ENCODE results near the gene USF1. TPM values are rescaled to one million over a fixed set of nuclear protein-coding genes. Genes with fewer than 3 reads are reported as not detected.
"Not testable (repeated sequence)": the region's sequence is repeated elsewhere in the genome, so short reads cannot be mapped to it uniquely, and the experiment has no call there.

USF1 gene
- total and polyA plus RNA-seq, 2 experiments from 2014 or later = 33.7 to 110 TPM

DNA sequence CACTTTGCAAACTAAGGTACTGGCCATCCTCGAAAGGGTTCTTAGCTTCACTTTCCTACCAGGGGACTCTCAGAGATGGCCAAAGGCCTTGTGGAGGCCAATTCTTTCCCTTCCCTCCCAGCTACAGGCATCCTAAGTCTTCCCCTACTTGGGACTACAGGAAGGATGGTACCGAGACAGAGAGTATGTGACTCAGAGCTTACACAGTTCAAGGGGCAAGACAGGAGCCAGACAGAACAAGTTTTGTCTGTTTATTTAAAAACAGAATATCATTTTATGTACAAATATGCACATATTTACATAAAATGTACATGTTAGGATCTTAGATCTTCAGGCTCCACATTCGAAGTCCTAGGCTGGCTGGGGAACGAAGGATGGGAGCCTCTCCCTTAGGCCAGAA, 25.0 kb upstream of the USF1 start:
- H3K27me3 ChIP-seq = no peaks in the 10 kb centered on the region
- H3K9me3 ChIP-seq (ENCODE audit: low read depth) = no peaks in the 10 kb centered on the region
- TF ChIP-seq, protein P1, sequence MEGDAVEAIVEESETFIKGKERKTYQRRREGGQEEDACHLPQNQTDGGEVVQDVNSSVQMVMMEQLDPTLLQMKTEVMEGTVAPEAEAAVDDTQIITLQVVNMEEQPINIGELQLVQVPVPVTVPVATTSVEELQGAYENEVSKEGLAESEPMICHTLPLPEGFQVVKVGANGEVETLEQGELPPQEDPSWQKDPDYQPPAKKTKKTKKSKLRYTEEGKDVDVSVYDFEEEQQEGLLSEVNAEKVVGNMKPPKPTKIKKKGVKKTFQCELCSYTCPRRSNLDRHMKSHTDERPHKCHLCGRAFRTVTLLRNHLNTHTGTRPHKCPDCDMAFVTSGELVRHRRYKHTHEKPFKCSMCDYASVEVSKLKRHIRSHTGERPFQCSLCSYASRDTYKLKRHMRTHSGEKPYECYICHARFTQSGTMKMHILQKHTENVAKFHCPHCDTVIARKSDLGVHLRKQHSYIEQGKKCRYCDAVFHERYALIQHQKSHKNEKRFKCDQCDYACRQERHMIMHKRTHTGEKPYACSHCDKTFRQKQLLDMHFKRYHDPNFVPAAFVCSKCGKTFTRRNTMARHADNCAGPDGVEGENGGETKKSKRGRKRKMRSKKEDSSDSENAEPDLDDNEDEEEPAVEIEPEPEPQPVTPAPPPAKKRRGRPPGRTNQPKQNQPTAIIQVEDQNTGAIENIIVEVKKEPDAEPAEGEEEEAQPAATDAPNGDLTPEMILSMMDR (IDR thresholded peaks at IDR 0.05; ENCODE audit: low read depth, low read length) = no peak
- H3K36me3 ChIP-seq = no peaks in the 10 kb centered on the region
- DNase-seq (ENCODE audit: low read depth in 1 of 2, low spot score in 1 of 2) = no peak
- no peaks in the 10 kb centered on the region for H3K4me1 ChIP-seq (ENCODE audit: low read depth)
- no peak overlapping the region for H3K27ac ChIP-seq
- H3K4me3 ChIP-seq = no peak overlapping the region

DNA sequence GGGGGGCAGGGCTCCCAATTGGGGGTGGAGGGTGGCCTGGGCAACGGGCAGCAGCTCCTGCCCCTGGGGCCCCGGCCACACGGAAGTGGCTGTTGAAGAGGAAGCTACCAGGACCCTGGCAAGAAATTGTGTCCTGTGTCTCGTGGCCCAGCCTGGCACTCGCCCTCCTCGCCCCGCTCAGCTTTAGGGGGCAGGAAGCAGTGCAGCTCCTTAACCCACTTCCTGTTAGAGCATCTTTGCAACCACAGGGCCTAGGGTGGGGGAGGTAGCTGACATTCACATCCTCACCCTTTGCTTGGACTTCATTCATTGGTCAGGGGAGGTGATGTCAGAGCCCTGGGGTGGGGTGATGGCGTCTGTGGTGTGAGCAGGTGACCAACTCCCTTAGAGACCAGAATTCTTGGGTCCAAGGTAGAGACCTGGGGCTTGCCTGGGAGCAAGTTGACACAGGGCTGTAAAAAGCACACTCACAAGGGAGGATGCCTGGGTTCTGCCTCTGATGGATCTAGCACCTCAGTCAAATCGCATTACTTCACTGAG, 24.0 kb upstream of the USF1 start, which contains the start of gene ARHGAP30:
ARHGAP30 (minus strand) TSS at position 161 of the 540 bp plus-strand sequence. CDS start 267 bp downstream, outside the sequence.
- Histone ChIP-seq H3K27me3 (no peaks in the 10 kb centered on the region), H3K9me3 (ENCODE audit: low read depth) (no peaks in the 10 kb centered on the region), H3K36me3 (no peaks in the 10 kb centered on the region), H3K27ac (no peak within 1 kb of the TSS), H3K4me3 (no peak within 1 kb of the TSS), H3K4me1 (ENCODE audit: low read depth) (no peaks in the 10 kb centered on the region)
- TF ChIP-seq, protein P1 (IDR thresholded peaks at IDR 0.05; ENCODE audit: low read depth, low read length) = no peak
- no peak for DNase-seq (ENCODE audit: low read depth in 1 of 2, low spot score in 1 of 2)

- no peak overlapping the region for H3K4me3 ChIP-seq
- no peak overlapping the region for H3K27ac ChIP-seq
Observed at GRCh38 chr1:161069241-161069640, 23.5 kb upstream of the USF1 start.

GRCh38 chr1:161068306-161069234, 22.8 kb upstream of the USF1 start:
- H3K4me3 ChIP-seq = no peak overlapping the region
- TF ChIP-seq, protein P1 (IDR thresholded peaks at IDR 0.05; ENCODE audit: low read depth, low read length) = no peak
- no peaks in the 10 kb centered on the region for H3K36me3 ChIP-seq
- no peaks in the 10 kb centered on the region for H3K9me3 ChIP-seq (ENCODE audit: low read depth)
- H3K4me1 ChIP-seq (ENCODE audit: low read depth) = no peaks in the 10 kb centered on the region
- DNase-seq (ENCODE audit: low read depth in 1 of 2, low spot score in 1 of 2) = no peak
- no peak overlapping the region for H3K27ac ChIP-seq
- no peaks in the 10 kb centered on the region for H3K27me3 ChIP-seq

More at GRCh38 chr1:161069241-161069640, 23.5 kb upstream of the USF1 start:
- no peaks in the 10 kb centered on the region for H3K36me3 ChIP-seq
- no peak for DNase-seq (ENCODE audit: low read depth in 1 of 2, low spot score in 1 of 2)
- TF ChIP-seq, protein P1 (IDR thresholded peaks at IDR 0.05; ENCODE audit: low read depth, low read length) = no peak
- no peaks in the 10 kb centered on the region for H3K9me3 ChIP-seq (ENCODE audit: low read depth)
- no peaks in the 10 kb centered on the region for H3K27me3 ChIP-seq
- no peaks in the 10 kb centered on the region for H3K4me1 ChIP-seq (ENCODE audit: low read depth)

DNA sequence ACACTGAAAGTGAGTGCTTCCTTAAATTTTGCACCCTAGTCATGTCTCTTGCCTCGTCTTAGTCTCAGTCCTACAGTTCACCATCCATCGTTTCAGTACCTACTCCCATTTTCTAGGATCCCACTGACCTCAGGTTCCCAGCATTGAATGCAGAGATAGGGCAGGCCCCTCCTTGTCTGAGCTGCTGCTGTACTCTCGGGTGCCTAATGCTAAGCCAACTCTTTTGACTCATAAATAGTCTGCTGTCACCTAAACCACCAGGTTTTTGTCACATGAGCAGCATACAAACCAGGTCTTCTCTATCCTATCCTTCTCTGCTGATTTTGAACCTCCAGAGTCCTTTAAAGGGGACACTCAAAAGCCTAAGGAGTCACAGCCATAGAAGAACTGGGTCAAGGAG, 20.9 kb upstream of the USF1 start:
- Histone ChIP-seq H3K4me3 (no peak overlapping the region), H3K36me3 (no peaks in the 10 kb centered on the region), H3K9me3 (ENCODE audit: low read depth) (no peaks in the 10 kb centered on the region), H3K27me3 (no peaks in the 10 kb centered on the region), H3K27ac (no peak overlapping the region), H3K4me1 (ENCODE audit: low read depth) (no peaks in the 10 kb centered on the region)
- no peak for DNase-seq (ENCODE audit: low read depth in 1 of 2, low spot score in 1 of 2)
- TF ChIP-seq, protein P1 (IDR thresholded peaks at IDR 0.05; ENCODE audit: low read depth, low read length) = no peak

DNA sequence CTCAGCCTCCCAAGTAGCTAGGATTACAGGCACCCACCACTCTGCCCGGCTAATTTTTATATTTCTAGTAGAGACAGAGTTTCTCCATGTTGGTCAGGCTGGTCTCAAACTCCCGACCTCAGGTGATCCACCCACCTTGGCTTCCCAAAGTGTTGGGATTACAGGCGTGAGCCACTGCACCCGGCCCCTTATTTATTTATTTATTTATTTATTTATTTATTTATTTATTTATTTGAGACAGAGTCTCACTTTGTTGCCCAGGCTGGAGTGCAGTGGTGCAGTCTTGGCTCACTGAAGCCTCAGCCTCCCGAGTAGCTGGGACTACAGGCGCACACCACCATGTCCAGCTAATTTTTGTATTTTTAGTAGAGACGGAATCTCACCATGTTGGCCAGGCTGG, 19.9 kb upstream of the USF1 start:
- not testable (repeated sequence) for H3K9me3 ChIP-seq (ENCODE audit: low read depth); H3K4me3 ChIP-seq; DNase-seq (ENCODE audit: low read depth in 1 of 2, low spot score in 1 of 2); H3K36me3 ChIP-seq; H3K27ac ChIP-seq; H3K4me1 ChIP-seq (ENCODE audit: low read depth); H3K27me3 ChIP-seq

- not testable (repeated sequence) for H3K4me1 ChIP-seq (ENCODE audit: low read depth); H3K4me3 ChIP-seq; H3K27ac ChIP-seq; H3K36me3 ChIP-seq; H3K27me3 ChIP-seq; H3K9me3 ChIP-seq (ENCODE audit: low read depth); DNase-seq (ENCODE audit: low read depth in 1 of 2, low spot score in 1 of 2)
Observed at GRCh38 chr1:161063936-161064335, 18.2 kb upstream of the USF1 start.
